ENCODE results near the gene LILRB3. TPM values are rescaled to one million over a fixed set of nuclear protein-coding genes. Genes with fewer than 3 reads are reported as not detected.
"Not testable (repeated sequence)": the region's sequence is repeated elsewhere in the genome, so short reads cannot be mapped to it uniquely, and the experiment has no call there.

Gene LILRB3
- total RNA-seq, 6 experiments from 2014 or later = 1.3 to 8.7 (median 6.2) TPM

DNA sequence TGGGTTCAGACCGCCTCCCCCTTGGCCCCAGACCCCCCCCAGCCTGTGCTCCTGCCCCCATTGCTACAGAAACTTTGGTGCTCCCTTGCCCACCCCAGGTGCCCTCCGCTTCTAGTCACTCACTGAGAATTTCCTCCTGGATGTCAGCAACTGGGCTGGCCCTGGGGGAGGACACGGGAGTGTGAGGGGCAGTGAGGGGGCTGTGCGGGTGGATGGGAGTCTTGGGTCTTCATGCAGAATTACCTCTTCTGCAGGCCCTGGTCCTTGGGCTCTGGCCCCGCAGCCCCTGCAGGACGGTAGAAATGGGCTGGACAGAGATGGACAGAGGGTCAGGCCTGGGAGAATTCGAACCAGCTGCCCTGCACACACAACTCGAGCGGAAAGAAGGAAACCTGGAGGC is 29.4 kb upstream of the LILRB3 start:
- Histone ChIP-seq H3K9me3 (no peaks in the 10 kb centered on the region), H3K4me1 (no peaks in the 10 kb centered on the region), H3K27me3 (no peaks in the 10 kb centered on the region), H3K27ac (no peak overlapping the region), H3K4me3 (no peak overlapping the region), H3K36me3 (no peaks in the 10 kb centered on the region)
- DNase-seq (no peak), ATAC-seq (no peak)
- no peak for TF ChIP-seq POLR2A (IDR thresholded peaks at IDR 0.05)
- TF ChIP-seq, protein P1, sequence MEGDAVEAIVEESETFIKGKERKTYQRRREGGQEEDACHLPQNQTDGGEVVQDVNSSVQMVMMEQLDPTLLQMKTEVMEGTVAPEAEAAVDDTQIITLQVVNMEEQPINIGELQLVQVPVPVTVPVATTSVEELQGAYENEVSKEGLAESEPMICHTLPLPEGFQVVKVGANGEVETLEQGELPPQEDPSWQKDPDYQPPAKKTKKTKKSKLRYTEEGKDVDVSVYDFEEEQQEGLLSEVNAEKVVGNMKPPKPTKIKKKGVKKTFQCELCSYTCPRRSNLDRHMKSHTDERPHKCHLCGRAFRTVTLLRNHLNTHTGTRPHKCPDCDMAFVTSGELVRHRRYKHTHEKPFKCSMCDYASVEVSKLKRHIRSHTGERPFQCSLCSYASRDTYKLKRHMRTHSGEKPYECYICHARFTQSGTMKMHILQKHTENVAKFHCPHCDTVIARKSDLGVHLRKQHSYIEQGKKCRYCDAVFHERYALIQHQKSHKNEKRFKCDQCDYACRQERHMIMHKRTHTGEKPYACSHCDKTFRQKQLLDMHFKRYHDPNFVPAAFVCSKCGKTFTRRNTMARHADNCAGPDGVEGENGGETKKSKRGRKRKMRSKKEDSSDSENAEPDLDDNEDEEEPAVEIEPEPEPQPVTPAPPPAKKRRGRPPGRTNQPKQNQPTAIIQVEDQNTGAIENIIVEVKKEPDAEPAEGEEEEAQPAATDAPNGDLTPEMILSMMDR (IDR thresholded peaks at IDR 0.05) = no peak
- 36% methylated on average over 3 of the region's 9 CpGs for whole genome bisulfite sequencing (ENCODE audit: insufficient coverage, low coverage, low lambda C conversion rate, missing lambda C conversion rate)
- intact Hi-C loops (cut with DNase I) = no loop called here

- Histone ChIP-seq H3K36me3 (no peaks in the 10 kb centered on the region), H3K4me3 (no peak overlapping the region), H3K27ac (peak overlapping the region; percentile 50 to 67 (median 50)), H3K27me3 (no peaks in the 10 kb centered on the region), H3K4me1 (no peaks in the 10 kb centered on the region), H3K9me3 (no peaks in the 10 kb centered on the region)
- peak; percentile 76 to 87 (median 84) for ATAC-seq
- peak in 1 of 3 donors; percentile 55 for DNase-seq
- TF ChIP-seq, protein P1 (IDR thresholded peaks at IDR 0.05) = no peak
- peak; percentile 11 for TF ChIP-seq POLR2A (IDR thresholded peaks at IDR 0.05)
- 36% methylated on average over 8 of the region's 8 CpGs for WGBS (ENCODE audit: insufficient coverage, low coverage, low lambda C conversion rate, missing lambda C conversion rate)
- intact Hi-C loops (cut with DNase I) = no loop called here
Measured at GRCh38 chr19:54248016-54248601, 25.3 kb upstream of the LILRB3 start.

DNA sequence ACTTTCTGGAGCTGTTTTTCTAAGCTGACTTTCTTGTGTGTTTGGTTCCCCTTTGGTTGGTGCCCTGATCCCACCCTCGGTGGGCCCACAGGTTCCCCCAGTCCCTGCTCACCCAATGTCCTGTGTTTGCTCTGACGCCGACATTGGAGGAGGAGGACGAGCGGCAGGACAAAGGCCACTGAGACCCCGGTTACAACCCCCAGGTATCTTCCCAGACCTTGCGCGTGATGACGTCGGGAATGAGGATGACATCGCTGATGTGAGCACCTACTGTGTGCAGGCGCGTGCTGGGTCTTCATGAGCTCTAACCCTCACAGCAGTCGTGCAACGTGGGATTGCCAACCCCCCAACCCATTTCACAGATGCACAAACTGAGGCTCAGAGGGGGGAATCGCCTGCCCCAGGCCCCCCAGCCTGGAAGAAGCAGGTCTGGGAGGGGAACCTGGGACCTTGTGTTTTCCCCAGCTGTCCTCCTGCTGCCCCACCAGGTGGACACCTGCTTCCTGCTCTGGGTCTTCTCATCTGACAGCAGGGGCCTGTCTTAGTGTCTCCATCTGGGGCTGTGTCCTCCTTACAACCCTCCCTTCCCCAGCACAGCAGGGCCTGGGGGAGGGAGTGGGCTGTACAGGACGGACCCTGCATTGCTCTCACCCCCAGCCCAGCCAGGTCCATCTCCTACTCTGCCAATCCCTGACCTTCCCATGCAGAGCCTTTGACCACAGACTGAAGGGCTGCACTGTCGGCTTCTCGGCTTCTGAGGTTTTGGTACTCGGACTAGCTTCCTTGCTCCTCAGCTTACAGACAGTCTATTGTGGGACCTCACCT is 24.5 kb upstream of the LILRB3 start:
- intact Hi-C loops (cut with DNase I) = no loop called here
- H3K9me3 ChIP-seq = no peaks in the 10 kb centered on the region
- H3K4me3 ChIP-seq = no peak overlapping the region
- H3K27ac ChIP-seq = peak overlapping the region in 2 of 3 donors; percentile 50 to 67
- DNase-seq (peak in 1 of 3 donors; percentile 44), ATAC-seq (peak; percentile 10 to 23 (median 20))
- no peaks in the 10 kb centered on the region for H3K36me3 ChIP-seq
- no peaks in the 10 kb centered on the region for H3K27me3 ChIP-seq
- 51% methylated on average over 10 of the region's 20 CpGs for WGBS (ENCODE audit: insufficient coverage, low coverage, low lambda C conversion rate, missing lambda C conversion rate)
- no peaks in the 10 kb centered on the region for H3K4me1 ChIP-seq
- TF ChIP-seq, protein P1 (IDR thresholded peaks at IDR 0.05) = no peak
- TF ChIP-seq POLR2A (IDR thresholded peaks at IDR 0.05) = no peak

- 52% methylated on average over 3 of the region's 3 CpGs for WGBS (ENCODE audit: insufficient coverage, low coverage, low lambda C conversion rate, missing lambda C conversion rate)
- H3K36me3 ChIP-seq = no peaks in the 10 kb centered on the region
- no peaks in the 10 kb centered on the region for H3K4me1 ChIP-seq
- DNase-seq (peak in 1 of 3 donors; percentile 41), ATAC-seq (no peak)
- no peaks in the 10 kb centered on the region for H3K9me3 ChIP-seq
- H3K4me3 ChIP-seq = no peak overlapping the region
- TF ChIP-seq, protein P1 (IDR thresholded peaks at IDR 0.05) = no peak
- no peak for TF ChIP-seq POLR2A (IDR thresholded peaks at IDR 0.05)
- intact Hi-C loops (cut with DNase I) = no loop called here
- no peak overlapping the region for H3K27ac ChIP-seq
- no peaks in the 10 kb centered on the region for H3K27me3 ChIP-seq
Measured at GRCh38 chr19:54245936-54246335, 23.1 kb upstream of the LILRB3 start.

GRCh38 chr19:54243809-54244208 is 21.0 kb upstream of the LILRB3 start:
- H3K27ac ChIP-seq; DNase-seq; H3K4me3 ChIP-seq; intact Hi-C loops (cut with DNase I); H3K27me3 ChIP-seq; H3K36me3 ChIP-seq; H3K4me1 ChIP-seq; H3K9me3 ChIP-seq: not testable (repeated sequence)
- peak in 1 of 4 donors; percentile 7 for ATAC-seq
- WGBS (ENCODE audit: insufficient coverage, low coverage, low lambda C conversion rate, missing lambda C conversion rate) = no CpG with 5 or more reads among the region's 8 CpGs

- H3K27me3 ChIP-seq; H3K36me3 ChIP-seq; intact Hi-C loops (cut with DNase I); H3K9me3 ChIP-seq; H3K27ac ChIP-seq; H3K4me3 ChIP-seq; H3K4me1 ChIP-seq: not testable (repeated sequence)
- peak; percentile 64 to 75 (median 70) for ATAC-seq
- DNase-seq = peak in 1 of 3 donors; percentile 43
- no CpG with 5 or more reads among the region's 6 CpGs for WGBS (ENCODE audit: insufficient coverage, low coverage, low lambda C conversion rate, missing lambda C conversion rate)
Measured at GRCh38 chr19:54242646-54243045, 19.8 kb upstream of the LILRB3 start, which contains the start of gene LILRA6. Gene LILRA6 (minus strand): TSS chr19:54242790.

DNA sequence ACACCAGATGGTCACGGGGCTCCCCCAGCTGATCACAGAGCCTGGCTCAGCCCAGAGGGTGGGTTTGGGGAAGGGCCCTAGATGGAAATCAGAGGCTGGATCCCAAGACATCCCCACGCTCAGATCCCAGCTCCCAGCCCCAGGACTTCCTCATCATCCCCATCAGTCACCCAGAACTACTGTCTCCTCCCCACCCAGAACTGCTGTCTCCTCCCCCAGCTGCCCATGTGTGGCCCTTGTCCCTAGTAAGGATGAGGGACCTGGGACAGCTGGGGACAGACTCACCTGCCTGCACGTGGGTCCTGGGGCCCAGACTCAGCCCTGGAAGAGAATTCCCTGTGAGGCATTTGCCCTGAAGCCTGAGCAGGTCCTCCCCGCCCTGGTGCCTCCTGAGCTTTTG is 19.4 kb upstream of the LILRB3 start:
- intact Hi-C loops (cut with DNase I); H3K4me1 ChIP-seq; H3K27ac ChIP-seq; H3K4me3 ChIP-seq; H3K27me3 ChIP-seq; H3K36me3 ChIP-seq; H3K9me3 ChIP-seq: not testable (repeated sequence)
- peak in 3 of 4 donors; percentile 9 to 21 (median 19) for ATAC-seq
- peak in 1 of 3 donors; percentile 43 for DNase-seq
- no CpG with 5 or more reads among the region's 4 CpGs for WGBS (ENCODE audit: insufficient coverage, low coverage, low lambda C conversion rate, missing lambda C conversion rate)
